ENCODE measurements around the gene PDE3A. TPM values are rescaled to one million over a fixed set of nuclear protein-coding genes. Genes with fewer than 3 reads are reported as not detected.

The PDE3A gene
- total RNA-seq, 3 donors from 2014 or later = 7.0 to 11.5 (median 9.4) TPM

- no peaks in the 10 kb centered on the region for H3K4me1 ChIP-seq
- H3K36me3 ChIP-seq = no peaks in the 10 kb centered on the region
- H3K4me3 ChIP-seq = no peak overlapping the region
- no peak for TF ChIP-seq POLR2A (IDR thresholded peaks at IDR 0.05)
- no peak for TF ChIP-seq CTCF (IDR thresholded peaks at IDR 0.05)
- TF ChIP-seq POLR2AphosphoS5 (IDR thresholded peaks at IDR 0.05) = no peak
- no peak overlapping the region for H3K27ac ChIP-seq
- H3K27me3 ChIP-seq = no peaks in the 10 kb centered on the region
- intact Hi-C loops (cut with DNase I; ENCODE audit: low total_unique reads) = no loop called here
- no peak for DNase-seq (ENCODE audit: low spot score in 2 of 2)
- H3K9me3 ChIP-seq = no peaks in the 10 kb centered on the region
These were observed 186.7 kb downstream of the PDE3A start for GRCh38 chr12:20555015-20555414.

GRCh38 chr12:20555771-20556170 lies 187.4 kb downstream of the PDE3A start:
- no peak overlapping the region for H3K4me3 ChIP-seq
- no peaks in the 10 kb centered on the region for H3K36me3 ChIP-seq
- no peak for TF ChIP-seq POLR2A (IDR thresholded peaks at IDR 0.05)
- TF ChIP-seq POLR2AphosphoS5 (IDR thresholded peaks at IDR 0.05) = no peak
- TF ChIP-seq CTCF (IDR thresholded peaks at IDR 0.05) = no peak
- no peaks in the 10 kb centered on the region for H3K27me3 ChIP-seq
- no peak overlapping the region for H3K27ac ChIP-seq
- intact Hi-C loops (cut with DNase I; ENCODE audit: low total_unique reads) = no loop called here
- no peak for DNase-seq (ENCODE audit: low spot score in 2 of 2)
- no peaks in the 10 kb centered on the region for H3K4me1 ChIP-seq
- H3K9me3 ChIP-seq = no peaks in the 10 kb centered on the region

DNA sequence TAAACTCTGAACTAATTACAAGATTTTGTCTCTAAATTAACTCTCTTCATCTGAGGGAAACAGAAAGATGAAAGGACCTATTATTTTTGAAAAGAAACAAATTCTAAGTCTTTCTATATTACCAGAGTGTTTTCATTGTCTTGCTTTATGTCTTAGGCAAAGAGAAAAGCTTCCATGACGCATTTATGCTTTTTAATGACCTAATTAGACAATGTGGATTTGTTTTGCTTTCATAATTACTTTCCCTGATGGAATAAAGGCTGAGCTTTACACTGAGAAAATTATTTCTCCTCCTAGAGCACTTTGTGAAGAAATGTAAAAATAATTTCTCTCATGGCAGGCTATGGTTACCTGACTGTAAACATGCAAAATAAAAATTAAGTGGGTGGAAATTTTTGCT lies 188.8 kb downstream of the PDE3A start:
- DNase-seq (ENCODE audit: low spot score in 2 of 2) = no peak
- no peaks in the 10 kb centered on the region for H3K27me3 ChIP-seq
- intact Hi-C loops (cut with DNase I; ENCODE audit: low total_unique reads) = no loop called here
- no peaks in the 10 kb centered on the region for H3K36me3 ChIP-seq
- H3K9me3 ChIP-seq = no peaks in the 10 kb centered on the region
- H3K4me3 ChIP-seq = no peak overlapping the region
- H3K4me1 ChIP-seq = no peaks in the 10 kb centered on the region
- no peak for TF ChIP-seq CTCF (IDR thresholded peaks at IDR 0.05)
- no peak for TF ChIP-seq POLR2A (IDR thresholded peaks at IDR 0.05)
- TF ChIP-seq POLR2AphosphoS5 (IDR thresholded peaks at IDR 0.05) = no peak
- H3K27ac ChIP-seq = no peak overlapping the region

DNA sequence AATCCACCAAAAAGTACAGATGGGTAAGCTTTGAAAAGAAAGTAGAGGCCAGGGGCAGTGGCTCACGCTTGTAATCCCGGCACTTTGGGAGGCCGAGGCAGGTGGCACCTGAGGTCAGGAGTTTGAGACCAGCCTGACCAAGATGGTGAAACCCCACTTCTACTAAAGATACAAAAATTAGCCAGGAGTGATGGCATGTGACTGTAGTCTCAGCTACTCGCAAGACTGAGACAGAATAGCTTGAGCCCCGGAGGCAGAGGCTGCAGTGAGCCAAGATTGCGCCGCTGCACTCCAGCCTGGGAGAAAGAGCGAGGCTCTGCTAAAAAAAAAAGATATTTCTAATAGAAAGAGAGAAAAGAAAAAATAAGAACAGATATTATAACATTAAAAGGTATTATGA lies 192.6 kb downstream of the PDE3A start:
- Histone ChIP-seq H3K27ac (no peak overlapping the region), H3K27me3 (no peaks in the 10 kb centered on the region), H3K36me3 (no peaks in the 10 kb centered on the region), H3K4me3 (no peak overlapping the region), H3K4me1 (no peaks in the 10 kb centered on the region), H3K9me3 (no peaks in the 10 kb centered on the region)
- TF ChIP-seq POLR2AphosphoS5 (IDR thresholded peaks at IDR 0.05) = no peak
- TF ChIP-seq CTCF (IDR thresholded peaks at IDR 0.05) = no peak
- TF ChIP-seq POLR2A (IDR thresholded peaks at IDR 0.05) = no peak
- intact Hi-C loops (cut with DNase I; ENCODE audit: low total_unique reads) = no loop called here
- no peak for DNase-seq (ENCODE audit: low spot score in 2 of 2)

- Histone ChIP-seq H3K36me3 (no peaks in the 10 kb centered on the region), H3K27ac (no peak overlapping the region), H3K27me3 (no peaks in the 10 kb centered on the region), H3K9me3 (no peaks in the 10 kb centered on the region), H3K4me1 (no peaks in the 10 kb centered on the region), H3K4me3 (no peak overlapping the region)
- DNase-seq (ENCODE audit: low spot score in 2 of 2) = no peak
- no peak for TF ChIP-seq POLR2A (IDR thresholded peaks at IDR 0.05)
- no peak for TF ChIP-seq POLR2AphosphoS5 (IDR thresholded peaks at IDR 0.05)
- TF ChIP-seq CTCF (IDR thresholded peaks at IDR 0.05) = no peak
- intact Hi-C loops (cut with DNase I; ENCODE audit: low total_unique reads) = no loop called here
These were observed 193.5 kb downstream of the PDE3A start for GRCh38 chr12:20561871-20562270.

All from breast epithelium (tissue), 4 donors.